AML-193 (cell line): ENCODE results near the gene SLC24A4.
A peak's percentile ranks its signal among the peaks of the same experiment; 100 is the strongest.

Source experiments
- DNase-seq, 2 experiments: peaks; one replicate each; lab custom pipeline; 2025; lab: John Stamatoyannopoulos, UW

The SLC24A4 gene

DNA sequence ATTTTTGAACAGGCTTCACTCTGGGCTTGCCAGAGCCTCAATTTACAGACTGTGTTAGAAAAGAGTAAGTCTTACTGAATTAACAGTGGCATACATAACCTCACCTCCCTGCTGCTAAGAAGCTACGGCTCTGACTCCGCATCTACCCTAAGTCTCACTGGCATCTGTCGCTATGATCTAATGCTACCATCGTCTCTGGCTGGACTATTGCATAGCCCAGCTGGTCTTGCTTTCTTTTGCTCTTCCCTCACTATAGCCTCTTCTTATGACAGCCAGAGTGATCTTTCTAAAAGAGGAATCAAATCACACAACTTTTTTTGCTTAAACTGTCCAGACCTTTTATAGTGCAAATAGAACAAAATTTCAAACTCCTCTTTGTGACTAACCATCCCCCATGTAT, 81.1 kb downstream of the SLC24A4 start:
- DNase-seq, result no peak

DNA sequence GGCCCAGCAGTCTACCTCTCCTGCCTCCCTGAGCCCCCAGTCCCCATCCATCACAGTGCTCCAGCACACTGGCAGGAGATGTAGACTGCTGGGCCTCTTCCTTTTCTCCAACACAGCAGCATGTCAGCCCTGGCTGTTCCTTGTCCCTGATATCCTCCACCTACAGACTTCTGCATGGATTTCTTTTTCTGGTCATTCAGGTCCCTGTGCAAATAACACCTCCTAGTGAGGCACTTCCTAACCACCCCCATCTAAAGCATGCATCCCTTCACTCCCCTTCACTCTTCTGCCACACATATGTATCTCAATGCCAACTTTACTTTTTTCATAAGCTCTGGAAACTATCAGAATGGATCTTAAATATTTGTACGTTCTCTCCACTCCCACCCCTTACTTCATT, 81.5 kb downstream of the SLC24A4 start:
- no peak for DNase-seq

DNA sequence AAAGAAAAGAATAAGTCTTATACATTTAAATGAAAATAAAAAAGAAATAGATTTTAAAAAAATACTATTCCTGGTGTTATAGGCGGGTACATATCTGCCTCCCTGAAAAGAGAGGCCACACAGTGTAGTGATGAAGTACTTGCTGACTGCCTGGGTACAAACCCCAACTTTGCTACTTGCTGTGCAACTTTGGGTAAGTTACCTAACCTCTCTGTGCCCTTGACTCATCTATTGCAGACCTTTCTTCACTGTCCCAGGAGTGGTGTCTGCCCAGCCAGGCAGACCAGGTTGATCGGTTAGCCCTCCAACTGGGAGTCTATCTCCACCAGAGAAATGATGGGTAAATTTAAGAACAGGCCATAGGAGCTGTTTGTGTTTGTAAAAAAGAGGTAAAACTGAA, 82.0 kb downstream of the SLC24A4 start:
- no peak for DNase-seq

DNA sequence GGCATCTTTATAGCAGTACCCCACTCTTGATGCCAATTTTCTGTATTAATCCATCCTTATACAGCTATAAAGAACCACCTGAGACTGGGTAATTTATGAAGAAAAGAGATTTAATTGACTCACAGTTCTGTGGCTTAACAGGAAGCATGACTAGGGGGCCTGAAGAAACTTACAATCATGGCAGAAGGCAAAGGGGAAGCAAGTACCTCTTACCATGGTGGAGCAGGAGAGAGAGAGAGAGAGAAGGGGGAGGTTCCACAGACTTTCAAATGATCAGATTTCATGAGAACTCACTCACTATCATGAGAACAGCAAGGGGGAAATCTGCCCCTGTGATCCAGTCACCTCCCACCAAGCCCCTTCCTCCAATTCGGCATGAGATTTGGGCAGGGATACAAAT, 84.4 kb downstream of the SLC24A4 start:
- peak; percentile 56 to 62 for DNase-seq

DNA sequence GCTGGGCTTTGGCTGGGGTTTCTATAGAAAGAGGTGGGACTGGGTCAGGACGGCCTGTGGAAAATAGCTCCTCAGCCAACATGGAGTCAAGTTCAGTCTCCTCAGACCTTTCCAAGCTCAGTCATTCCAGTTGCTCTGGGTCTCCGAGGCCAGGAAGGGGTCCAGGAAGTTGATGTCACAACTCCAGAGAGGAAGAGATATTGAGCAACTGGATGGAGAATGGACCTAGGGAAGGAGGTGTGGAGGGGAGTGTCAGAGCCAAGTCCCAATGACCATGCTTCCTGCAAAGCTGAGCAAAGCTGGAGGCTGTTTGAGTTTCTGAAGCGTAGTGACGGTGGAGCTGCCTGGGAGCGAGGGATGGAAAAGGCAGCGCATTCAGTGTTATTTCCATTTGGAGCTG, 86.1 kb downstream of the SLC24A4 start:
- no peak for DNase-seq

DNA sequence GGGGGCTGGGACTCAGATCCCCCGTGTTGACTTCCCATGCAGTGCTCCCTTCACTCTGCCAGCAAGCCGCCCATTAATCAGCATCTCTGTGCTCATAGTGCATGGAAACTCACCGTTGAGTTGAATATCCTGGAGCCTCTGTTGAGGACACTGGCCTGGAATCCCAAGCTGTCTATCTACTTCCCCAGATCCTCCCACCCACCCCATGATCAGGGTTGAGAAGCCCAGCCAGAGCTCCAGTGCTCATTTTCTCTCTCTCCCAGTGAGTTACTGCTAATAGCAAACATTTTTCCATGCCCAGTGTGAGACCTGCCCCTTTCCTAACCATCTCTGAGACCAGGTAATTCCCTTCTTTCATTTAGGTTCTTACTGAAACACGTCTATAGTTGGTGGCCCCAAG, 88.2 kb downstream of the SLC24A4 start:
- no peak for DNase-seq

DNA sequence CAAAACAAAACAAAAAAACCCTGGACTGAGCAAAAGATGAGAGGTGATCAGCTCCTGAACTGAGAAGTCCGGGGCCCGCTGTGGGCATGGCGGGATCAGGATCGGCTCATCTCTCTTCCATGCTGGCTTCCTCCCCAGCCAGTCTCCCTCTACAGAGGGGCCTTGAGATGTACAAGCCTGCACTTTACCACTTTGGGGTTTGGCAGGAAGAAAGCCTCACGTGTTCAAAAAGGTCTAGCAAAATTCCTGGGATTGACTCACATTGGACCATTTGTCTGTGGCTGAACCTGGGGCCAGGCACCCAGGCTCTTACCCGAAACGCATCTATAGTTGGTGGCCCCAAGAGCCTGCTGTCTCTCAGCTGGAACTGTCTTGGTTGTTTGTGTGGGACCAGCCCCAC, 89.0 kb downstream of the SLC24A4 start:
- DNase-seq, result no peak

DNA sequence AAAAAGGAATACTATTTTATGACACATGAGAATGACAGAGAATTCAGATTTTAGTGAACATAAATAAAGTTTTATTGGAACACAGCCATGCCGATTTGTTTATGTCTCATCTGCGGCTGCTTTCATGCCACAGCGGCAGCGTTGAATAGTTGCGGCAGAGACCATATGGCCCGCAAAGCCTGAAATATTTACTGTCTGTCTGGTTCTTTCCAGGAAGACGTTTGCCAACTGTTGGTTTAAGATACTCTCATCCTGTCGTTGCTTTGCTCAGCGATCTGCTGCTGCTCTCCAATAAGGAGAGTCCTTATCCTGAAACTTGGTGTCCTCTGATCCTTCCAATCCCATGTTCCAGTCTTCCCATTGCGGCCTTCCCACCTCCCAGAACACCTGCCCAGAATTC, 89.9 kb downstream of the SLC24A4 start:
- DNase-seq, result no peak

DNA sequence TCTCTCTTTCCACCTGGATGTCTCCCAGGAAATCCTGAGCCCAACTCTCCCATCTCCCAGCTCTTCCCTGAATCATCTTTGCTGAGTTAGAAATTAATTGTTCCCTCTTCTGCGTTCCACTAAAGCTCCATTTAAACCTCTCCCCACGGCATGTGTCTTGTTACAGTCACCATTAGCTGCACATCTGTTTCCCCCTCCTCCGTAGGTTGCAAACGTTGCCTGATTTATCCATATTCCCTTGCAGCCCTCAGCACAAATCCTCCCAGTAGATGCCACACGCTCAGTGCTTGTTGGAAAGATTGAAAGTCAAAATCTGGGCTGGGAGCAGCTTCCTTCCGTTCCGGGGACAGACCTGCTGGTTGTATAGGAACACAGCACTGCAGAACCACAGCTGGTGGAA, 90.4 kb downstream of the SLC24A4 start:
- no peak for DNase-seq

DNA sequence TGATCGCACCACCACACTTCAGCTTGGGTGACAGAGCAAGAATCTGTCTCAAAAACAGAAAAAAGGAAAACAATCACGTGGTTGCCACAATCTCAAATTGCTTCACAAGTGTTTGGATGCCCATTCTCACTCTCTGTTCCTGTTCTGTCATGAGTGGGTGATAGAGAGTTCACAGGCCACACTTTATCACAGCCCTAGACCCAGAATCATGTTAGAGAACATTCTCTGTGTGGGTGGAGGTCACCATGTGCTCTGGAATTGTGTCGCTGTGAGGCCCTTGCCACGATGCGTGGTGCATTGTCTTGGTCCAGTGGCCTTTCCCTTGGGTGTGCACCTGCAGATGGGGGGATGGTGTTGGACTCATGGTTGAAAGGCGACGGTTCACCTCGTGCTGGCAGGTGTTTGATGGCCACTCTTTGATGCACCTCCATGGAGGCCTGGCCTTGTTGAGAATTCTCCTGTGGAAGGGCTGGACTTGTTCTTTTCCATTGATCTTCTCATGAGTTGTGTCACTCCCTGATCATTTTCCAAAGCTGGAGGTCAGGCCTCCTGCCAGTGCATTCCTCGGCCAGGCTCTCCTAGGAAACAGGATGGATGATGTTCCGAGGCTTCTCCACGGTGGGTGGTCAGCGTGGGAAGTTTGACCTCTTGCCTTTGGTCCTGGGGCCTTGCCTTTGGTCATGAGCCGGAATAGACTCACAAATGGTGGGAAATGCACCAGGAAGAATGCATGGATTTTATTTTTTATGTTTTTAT, 91.9 kb downstream of the SLC24A4 start:
- DNase-seq, result no peak

DNA sequence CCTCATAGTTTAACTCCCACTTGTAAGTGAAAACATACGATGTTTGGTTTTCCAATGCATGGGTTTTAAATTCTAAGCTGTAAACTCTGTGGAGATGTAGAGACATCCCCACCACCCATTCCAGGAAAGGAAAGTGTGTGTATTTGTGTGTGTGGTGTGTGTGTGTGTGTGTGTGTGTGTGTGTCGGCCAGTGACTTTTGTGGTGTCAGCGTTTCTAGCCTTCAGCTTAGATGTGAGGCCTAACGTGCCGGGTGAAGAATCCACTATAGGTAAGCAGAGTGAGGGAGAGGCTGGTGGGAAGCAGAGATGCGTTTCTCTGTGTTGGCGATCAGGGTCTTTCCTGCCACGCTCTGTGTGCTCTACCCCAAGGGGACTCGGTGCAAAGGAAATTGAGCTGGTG, 93.0 kb downstream of the SLC24A4 start:
- DNase-seq, result no peak

DNA sequence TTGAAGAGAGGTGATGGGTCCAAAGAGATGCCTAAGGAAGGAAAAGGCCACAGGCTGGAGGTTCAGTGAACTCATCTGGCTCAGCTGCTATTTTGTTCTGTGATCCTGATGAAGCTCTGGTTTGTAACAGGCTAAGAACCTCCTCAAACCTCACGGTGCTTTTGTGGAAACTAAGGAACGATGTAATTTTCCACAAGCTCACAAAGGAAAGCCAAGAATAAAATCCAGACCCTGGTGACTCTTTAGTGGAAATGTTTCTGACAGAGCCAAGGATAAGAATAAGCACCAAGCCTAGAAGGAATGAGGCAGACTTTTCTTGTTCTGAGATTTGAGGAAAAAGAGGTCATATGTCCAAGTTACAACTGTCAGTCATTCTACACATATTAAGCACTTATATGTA, 93.6 kb downstream of the SLC24A4 start:
- DNase-seq, result no peak

DNA sequence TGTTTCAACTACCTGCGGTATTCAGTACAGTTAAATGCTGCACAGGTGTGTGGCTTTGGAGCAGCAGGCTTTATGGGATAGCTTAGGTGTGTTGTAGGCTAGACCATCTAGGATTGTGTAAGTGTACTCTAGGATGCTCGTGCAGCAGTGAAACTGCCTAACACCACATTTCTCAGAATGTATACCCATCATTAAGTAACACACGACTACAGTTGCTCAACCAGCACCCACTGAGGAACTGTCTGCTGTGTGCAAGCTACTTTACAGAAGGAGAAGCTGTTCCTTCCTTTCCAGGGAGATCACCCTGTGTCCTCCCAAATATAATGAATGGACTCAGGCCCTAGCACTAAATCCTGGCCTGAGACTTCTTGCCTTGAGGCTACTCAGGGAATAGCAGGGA, 94.8 kb downstream of the SLC24A4 start:
- DNase-seq, result peak; percentile 86 to 90

DNA sequence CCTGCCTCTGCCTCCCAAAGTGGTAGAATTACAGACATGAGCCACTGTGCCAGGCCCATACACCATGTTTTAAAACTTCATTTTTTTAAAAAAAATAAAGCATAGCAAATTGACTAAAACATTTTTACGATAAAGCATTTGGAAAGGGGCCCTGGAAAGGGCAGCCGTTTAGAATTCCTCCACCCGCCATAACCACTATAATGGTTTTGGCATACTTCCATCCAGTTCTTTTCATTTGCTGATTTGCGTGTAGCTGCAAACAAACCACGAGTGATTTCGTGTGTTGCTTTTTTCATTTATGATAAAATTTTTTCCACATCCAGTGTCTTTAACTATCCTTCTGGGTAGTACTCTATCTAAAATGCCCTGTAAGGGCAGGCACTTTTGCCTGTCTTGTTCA, 98.8 kb downstream of the SLC24A4 start:
- no peak for DNase-seq

DNA sequence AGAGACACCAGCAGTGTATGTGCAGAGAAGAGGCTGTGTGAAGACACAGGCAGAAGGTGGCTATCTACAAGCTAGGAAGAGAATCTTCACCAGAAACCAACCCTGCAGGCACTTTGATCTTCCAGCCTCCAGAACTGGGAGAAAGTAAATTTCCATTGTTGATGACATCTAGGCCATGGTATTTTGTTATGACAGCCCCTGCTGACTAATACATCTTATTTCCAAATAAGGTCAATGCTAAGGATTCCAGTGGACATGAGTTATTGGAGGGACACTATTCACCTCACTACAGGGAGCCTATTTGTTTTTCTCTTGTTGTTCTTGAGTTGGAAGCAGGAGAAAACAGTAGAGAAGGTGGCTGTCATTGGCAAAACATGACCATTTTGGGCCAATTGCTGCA, 102.1 kb downstream of the SLC24A4 start:
- DNase-seq, result no peak

DNA sequence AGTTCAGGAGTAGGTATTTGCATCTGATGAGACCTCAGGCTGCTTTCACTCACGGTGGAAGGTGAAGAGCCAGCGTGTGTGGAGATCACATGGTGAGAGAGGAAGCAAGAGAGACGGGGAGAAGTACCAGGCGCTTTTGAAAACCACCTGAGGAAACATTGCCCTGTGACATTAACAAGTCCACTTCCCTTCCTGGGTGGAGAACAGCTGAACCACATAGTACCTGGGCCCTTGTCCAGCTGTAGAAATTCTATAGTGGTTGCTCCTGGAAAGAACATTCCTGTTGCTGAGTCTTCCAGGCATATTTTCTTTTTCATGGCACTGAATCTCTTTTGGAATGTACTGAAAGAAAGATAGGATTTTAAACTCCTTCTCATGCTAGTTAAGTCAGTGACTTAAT, 103.3 kb downstream of the SLC24A4 start:
- no peak for DNase-seq

DNA sequence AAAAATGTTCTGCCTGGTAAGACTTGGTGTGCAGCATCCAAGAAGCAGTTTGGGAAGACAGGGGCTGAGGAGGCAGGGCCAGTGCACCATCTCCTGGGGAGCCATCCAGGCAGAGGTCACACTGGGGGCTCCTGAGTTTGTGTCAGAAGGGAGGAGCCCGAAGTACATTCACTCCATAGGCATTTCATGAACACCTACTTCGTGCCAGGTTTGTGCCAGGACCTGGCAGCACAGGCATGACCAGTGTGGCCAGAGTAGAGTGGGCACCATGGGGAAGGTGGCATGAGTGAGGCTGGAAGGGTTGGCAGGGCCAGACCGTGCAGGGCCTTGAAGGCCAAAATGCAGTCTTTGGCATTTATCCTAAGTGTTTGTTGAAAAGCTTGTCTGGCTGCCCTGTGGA, 104.1 kb downstream of the SLC24A4 start:
- no peak for DNase-seq

DNA sequence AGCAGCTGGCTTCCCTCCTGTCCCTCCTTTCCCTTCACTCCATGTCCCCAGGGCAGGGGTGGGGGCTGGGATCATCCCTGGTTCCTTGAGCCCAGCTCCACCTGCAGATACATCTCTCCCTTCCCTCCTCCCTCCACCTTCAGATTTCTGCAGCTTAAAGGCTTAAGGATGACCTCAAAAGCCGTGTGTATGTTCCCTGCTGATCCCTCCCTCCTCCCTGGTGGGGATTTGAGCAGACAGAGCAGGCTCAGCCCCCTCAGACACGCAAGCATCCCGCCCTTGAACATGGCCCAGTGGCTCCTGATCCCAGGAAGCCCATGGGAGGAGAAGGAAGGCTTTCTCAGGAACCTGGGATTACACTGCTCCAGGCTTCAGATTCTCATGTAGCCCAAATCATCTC, 107.7 kb downstream of the SLC24A4 start:
- no peak for DNase-seq

DNA sequence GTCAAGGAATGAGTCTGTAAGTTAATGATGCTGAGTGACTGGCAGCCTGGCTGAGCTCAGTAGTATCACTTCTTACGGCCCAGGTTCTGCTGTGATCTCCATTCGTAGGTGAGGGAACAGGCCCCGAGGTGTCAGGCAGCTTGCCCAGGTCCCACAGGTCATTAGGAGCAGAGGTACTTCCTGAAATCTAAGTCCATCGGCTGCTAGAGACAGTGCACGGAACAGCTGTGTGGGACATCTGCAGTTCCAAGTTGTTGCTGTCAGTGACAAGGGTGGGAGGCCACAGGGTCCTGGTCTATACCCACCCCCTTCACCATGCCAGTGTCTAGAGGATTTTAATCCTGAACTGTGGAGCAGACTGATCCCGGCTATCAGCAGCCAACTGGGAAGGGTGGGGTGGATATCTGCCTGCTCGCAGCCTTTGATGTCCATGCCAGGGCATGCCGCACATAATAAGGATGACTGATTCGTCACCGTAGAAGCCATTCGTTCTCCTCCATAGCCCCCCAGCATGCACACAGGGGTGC, 108.3 kb downstream of the SLC24A4 start:
- no peak for DNase-seq

DNA sequence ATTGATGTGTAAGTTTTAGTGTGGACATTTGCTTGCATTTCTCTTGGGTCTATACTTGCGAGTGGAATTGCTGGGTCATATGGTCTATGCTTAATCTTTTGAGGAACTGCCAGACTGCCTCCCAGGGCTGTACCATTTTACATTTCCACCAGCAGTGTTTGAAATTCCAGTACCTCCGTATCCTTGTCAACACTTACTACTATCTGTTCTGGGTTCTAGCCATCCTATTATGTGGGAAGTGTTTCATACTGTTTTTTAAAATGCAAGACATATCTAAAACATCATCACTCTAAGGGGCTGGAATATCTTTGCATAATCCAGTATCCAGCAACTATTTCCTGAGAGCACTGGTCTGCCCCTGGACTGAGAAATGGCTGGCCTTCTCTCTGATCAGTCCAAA, 110.4 kb downstream of the SLC24A4 start:
- no peak for DNase-seq

DNA sequence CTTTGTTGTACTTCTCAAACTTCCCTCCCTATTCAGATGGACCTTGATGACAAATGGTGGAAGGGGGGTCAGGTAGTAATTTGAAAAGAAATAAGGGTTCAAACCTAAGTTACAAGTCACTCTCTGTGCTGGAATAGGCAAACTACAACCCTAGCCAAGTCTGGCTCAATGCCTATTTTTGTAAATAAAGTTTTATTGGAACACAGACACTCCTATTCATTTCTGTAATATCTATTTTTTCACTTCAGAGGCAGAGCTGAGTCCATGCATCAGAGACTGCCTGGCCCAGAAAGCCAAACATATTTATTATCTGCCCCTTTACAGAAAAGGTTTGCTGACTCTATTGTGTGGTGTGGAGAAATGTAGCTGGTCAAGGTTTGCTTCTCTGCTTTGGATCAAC, 112.2 kb downstream of the SLC24A4 start:
- DNase-seq, result no peak

DNA sequence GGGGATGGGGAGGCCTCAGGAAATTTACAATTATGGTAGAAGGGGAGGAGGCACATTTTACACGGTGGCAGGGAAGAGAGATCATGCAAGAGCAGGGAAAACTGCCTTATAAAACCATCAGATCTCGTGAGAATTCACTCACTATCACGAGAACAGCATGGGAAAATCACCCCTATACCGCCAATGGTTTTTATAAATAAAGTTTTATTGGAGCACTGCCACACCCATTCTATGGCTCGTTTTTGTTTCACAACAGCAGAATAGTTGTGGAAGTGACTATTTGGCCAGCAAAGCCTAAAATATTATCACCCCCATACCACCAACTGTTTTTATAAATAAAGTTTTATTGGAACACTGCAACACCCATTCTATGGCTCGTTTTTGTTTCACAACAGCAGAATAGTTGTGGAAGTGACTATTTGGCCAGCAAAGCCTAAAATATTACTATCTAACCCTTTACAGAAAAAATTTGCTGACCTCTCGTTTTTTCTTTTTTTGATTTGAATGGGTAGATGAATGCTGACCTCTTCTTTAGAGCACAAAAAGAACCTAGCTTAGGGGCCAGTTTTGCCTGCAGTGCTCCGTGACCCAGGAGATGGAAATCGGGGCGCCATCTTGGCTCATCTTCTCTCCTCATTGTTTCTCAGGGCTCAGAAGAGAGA, 113.3 kb downstream of the SLC24A4 start:
- no peak for DNase-seq

DNA sequence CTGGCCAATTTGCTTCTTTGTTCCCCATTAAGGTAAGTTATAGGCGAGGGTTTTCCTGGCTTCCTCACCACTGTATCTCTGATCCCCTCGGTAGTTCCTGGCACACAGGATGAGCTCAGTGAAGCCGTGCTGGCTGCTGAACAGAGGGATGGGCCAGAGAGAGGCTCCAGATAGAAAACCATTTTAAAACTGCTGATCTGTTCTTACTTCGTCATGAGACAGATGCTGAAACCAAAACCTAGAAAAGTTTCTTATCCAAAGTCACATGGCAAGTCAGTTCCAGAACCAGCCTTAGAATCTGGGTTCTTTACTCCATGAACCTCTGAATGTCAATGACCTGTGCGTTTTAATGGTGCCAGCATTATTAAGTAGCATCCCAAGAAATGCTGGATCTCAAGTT, 114.3 kb downstream of the SLC24A4 start:
- no peak for DNase-seq
